IMR-90 (cell line): ENCODE data around the gene ABTB2. TPM values are rescaled to one million over a fixed set of nuclear protein-coding genes. Genes with fewer than 3 reads are reported as not detected.

Experiments used
- ATAC-seq: fragments of 200-7000 bp; cut with Tn5 transposase; 2 replicates; pipeline ENCODE4 v1.9.1; 2020; ENCODE audit warnings: low read depth, mild to moderate bottlenecking, moderate library complexity
- BruUV-seq: library from RNA; stranded (reverse); fragments of 400-500 nt; replicated peaks from 2 replicates; lab custom pipeline; 2021; lab: Mats Ljungman, UMichigan
- CTCF ChIA-PET: fragments of 300-600 bp; formaldehyde crosslinking; extraction: SDS; loops from one replicate; lab custom pipeline; 2021; ENCODE audit warnings: antibody characterized with exemption; lab: Yijun Ruan, JAX
- POLR2A ChIA-PET: fragments of 300-600 bp; sonication (Branson Sonifier 250); formaldehyde crosslinking; loops from one replicate; lab custom pipeline; 2022; ENCODE audit warnings: antibody characterized with exemption; ENCODE audit not compliant: unreplicated experiment; lab: Charles Lee
- DNase-seq: peaks from one replicate; pipeline ENCODE4 v3.0.0; 2013
- H2AFZ ChIP-seq: replicated peaks from 2 replicates; pipeline ENCODE3; 2013; ENCODE audit warnings: low read length, mild to moderate bottlenecking; ENCODE audit not compliant: poor library complexity
- H2AK5ac ChIP-seq: 2 replicates; pipeline ENCODE4 v1.6.1; 2013; ENCODE audit warnings: low read depth, low read length, inconsistent platforms
- H2AK9ac ChIP-seq: replicated peaks from 2 replicates; pipeline ENCODE3; 2013; ENCODE audit warnings: mild to moderate bottlenecking, low read depth, low read length, moderate library complexity; ENCODE audit not compliant: poor library complexity
- H2BK120ac ChIP-seq: 2 replicates; pipeline ENCODE4 v1.6.1; 2013; ENCODE audit warnings: low read depth, low read length, inconsistent platforms
- H2BK15ac ChIP-seq: 3 replicates; pipeline ENCODE4 v1.6.1; 2013; ENCODE audit warnings: low read depth, low read length, inconsistent platforms
- H2BK20ac ChIP-seq: 2 replicates; pipeline ENCODE4 v1.6.1; 2013; ENCODE audit warnings: low read depth, mild to moderate bottlenecking, inconsistent platforms, low read length, moderate library complexity
- H2BK5ac ChIP-seq: 2 replicates; pipeline ENCODE4 v1.6.1; 2013; ENCODE audit warnings: mild to moderate bottlenecking, low read depth, low read length, inconsistent platforms; ENCODE audit not compliant: poor library complexity, severe bottlenecking
- H3K14ac ChIP-seq: replicated peaks from 2 replicates; pipeline ENCODE4 v1.6.1; 2013; ENCODE audit warnings: low read depth, low read length, inconsistent platforms
- H3K18ac ChIP-seq: 2 replicates; pipeline ENCODE4 v1.6.1; 2013; ENCODE audit warnings: low read depth, low read length, control low read depth
- H3K23ac ChIP-seq: 2 replicates; pipeline ENCODE4 v1.6.1; 2013; ENCODE audit warnings: low read depth, low read length, inconsistent platforms
- H3K27ac ChIP-seq: 2 replicates; pipeline ENCODE4 v1.5.1; 2013; ENCODE audit warnings: mild to moderate bottlenecking, control low read depth, low read length; ENCODE audit not compliant: insufficient read depth
- H3K27me3 ChIP-seq: 2 replicates; pipeline ENCODE4 v1.6.1; 2013; ENCODE audit warnings: low read length; ENCODE audit not compliant: control insufficient read depth, insufficient read depth
- H3K36me3 ChIP-seq: 2 replicates; pipeline ENCODE4 v1.6.1; 2013; ENCODE audit warnings: low read length, mixed read lengths; ENCODE audit not compliant: control insufficient read depth, insufficient read depth
- H3K4ac ChIP-seq: 2 replicates; pipeline ENCODE4 v1.6.1; 2013; ENCODE audit warnings: low read depth, low read length, inconsistent platforms
- H3K4me1 ChIP-seq: 2 replicates; pipeline ENCODE4 v1.6.1; 2013; ENCODE audit warnings: low read length, mixed read lengths; ENCODE audit not compliant: control insufficient read depth, insufficient read depth
- H3K4me2 ChIP-seq: 2 replicates; pipeline ENCODE4 v1.6.1; 2013; ENCODE audit warnings: low read depth, mild to moderate bottlenecking, control low read depth, low read length, moderate library complexity
- H3K4me3 ChIP-seq: 2 replicates; pipeline ENCODE4 v1.5.1; 2013; ENCODE audit warnings: low read depth, mild to moderate bottlenecking, control low read depth, low read length, moderate library complexity; ENCODE audit not compliant: insufficient read depth
- H3K56ac ChIP-seq: 2 replicates; pipeline ENCODE4 v1.6.1; 2013; ENCODE audit warnings: low read length, inconsistent platforms; ENCODE audit not compliant: insufficient read depth; ENCODE audit errors: extremely low read depth
- H3K79me1 ChIP-seq, 2 experiments: 2 replicates each; pipeline ENCODE4 v1.6.1; 2013; ENCODE audit warnings: low read length in 2 of 2, inconsistent platforms in 1 of 2, low read depth in 1 of 2
- H3K9ac ChIP-seq: 2 replicates; pipeline ENCODE4 v1.6.1; 2013; ENCODE audit warnings: low read depth, low read length, control low read depth
- H3K9me1 ChIP-seq: 2 replicates; pipeline ENCODE4 v1.6.1; 2013; ENCODE audit warnings: low read length, inconsistent platforms; ENCODE audit not compliant: insufficient read depth
- H3K9me3 ChIP-seq: 2 replicates; pipeline ENCODE4 v1.6.1; 2013; ENCODE audit warnings: low read length; ENCODE audit not compliant: control insufficient read depth, insufficient read depth
- H4K20me1 ChIP-seq: 2 replicates; pipeline ENCODE4 v1.6.1; 2013; ENCODE audit warnings: low read length, inconsistent platforms; ENCODE audit not compliant: insufficient read depth
- H4K5ac ChIP-seq: 2 replicates; pipeline ENCODE4 v1.6.1; 2013; ENCODE audit warnings: mild to moderate bottlenecking, low read depth, low read length, control low read depth
- H4K8ac ChIP-seq, 2 experiments: 2 replicates each; pipeline ENCODE4 v1.6.1; 2013; ENCODE audit warnings: low read depth in 2 of 2, low read length in 2 of 2, control low read depth in 1 of 2, inconsistent platforms in 1 of 2
- H4K91ac ChIP-seq: 2 replicates; pipeline ENCODE4 v1.6.1; 2013; ENCODE audit warnings: low read depth, low read length, inconsistent platforms; ENCODE audit not compliant: insufficient read depth
- BHLHE40 ChIP-seq: fragments of 150-350 bp; IDR thresholded peaks from 2 replicates; pipeline ENCODE4 v1.6.1; 2016; ENCODE audit warnings: mild to moderate bottlenecking, low read depth, low read length
- CEBPB ChIP-seq: IDR thresholded peaks from 2 replicates; pipeline ENCODE4 v1.6.1; 2012; ENCODE audit warnings: low read depth, low read length, improper control_type of control experiment
- MAZ ChIP-seq: IDR thresholded peaks from 2 replicates; pipeline ENCODE4 v1.6.1; 2012; ENCODE audit warnings: low read depth, mild to moderate bottlenecking, low read length, improper control_type of control experiment, moderate library complexity, borderline replicate concordance
- NFE2L2 ChIP-seq: fragments of 150-350 bp; IDR thresholded peaks from 2 replicates; pipeline ENCODE4 v1.6.1; 2016; ENCODE audit warnings: low read depth, mild to moderate bottlenecking, low read length
- RFX5 ChIP-seq: IDR thresholded peaks from 2 replicates; pipeline ENCODE4 v1.8.0; 2012; ENCODE audit warnings: low read depth, mild to moderate bottlenecking, low read length, moderate library complexity
- WGBS, 2 experiments: methylation state at CpG; one replicate each; pipeline versions ENCODE4 v1.1.5 to v1.1.7; 2013; ENCODE audit warnings: missing lambda C conversion rate in 2 of 2; ENCODE audit not compliant: insufficient read length in 1 of 2; ENCODE audit errors: extremely low coverage in 2 of 2; 5-methylcytosine and 5-hydroxymethylcytosine counted together
- dilution Hi-C: fragments of 300-500 bp; cut with HindIII; formaldehyde crosslinking; loops from one replicate; pipeline ENCODE4 v1.14.3; 2018; ENCODE audit warnings: low sequenced_read_pairs; ENCODE audit not compliant: unreplicated experiment
- in situ Hi-C: fragments of 300-500 bp; cut with MboI; formaldehyde crosslinking; loops from 3 replicates; pipeline ENCODE4 v1.14.3; 2019; ENCODE audit warnings: low sequenced_read_pairs, inconsistent platforms, mixed read lengths
- intact Hi-C: fragments of 100-400 bp; cut with micrococcal nuclease; formaldehyde crosslinking; loops from 2 replicates; pipeline ENCODE4 v1.10.0; 2022
- polyA plus RNA-seq, 3 experiments: library from polyadenylated mRNA; depleted of rRNA; stranded (reverse); fragments of >200 nt; gene quantifications; 2 replicates each; pipeline ENCODE4 v1.2.3, GENCODE V29; 2012; ENCODE audit warnings: low replicate concordance in 1 of 3
- total RNA-seq: library from RNA; depleted of rRNA; stranded (reverse); fragments of >200 nt; gene quantifications from 2 replicates; pipeline ENCODE4 v1.2.3, GENCODE V29; 2012
- TF ChIP-seq, protein P1 (sequence below): fragments of 150-350 bp; IDR thresholded peaks from 2 replicates; pipeline ENCODE4 v1.6.1; 2017; ENCODE audit warnings: mild to moderate bottlenecking, antibody characterized with exemption, low read length, low read depth

ABTB2 gene
- total and polyA plus RNA-seq, 2 of the 4 experiments (the other 2 are of a cell fraction): 0.18 to 2.0 TPM

DNA sequence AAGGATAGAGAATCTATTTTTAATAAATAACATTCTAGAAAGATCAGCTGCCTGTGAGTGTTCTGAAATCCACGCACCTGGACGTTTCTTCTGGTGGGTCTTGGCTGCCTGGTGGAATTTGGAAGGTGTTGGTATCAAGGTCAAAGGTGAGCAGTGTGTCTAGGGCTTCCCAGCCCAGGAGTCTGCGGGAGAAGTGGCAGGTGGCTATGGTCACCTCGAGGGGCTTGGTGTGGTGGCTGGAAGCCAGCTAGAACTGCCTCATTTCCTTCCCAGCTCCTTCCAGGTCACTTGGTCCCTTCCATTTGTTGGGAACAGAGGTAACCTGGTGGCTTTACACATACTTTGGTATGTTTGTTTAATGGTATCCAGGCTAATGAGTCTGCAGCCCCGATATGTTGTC is 210.9 kb downstream of the ABTB2 start:
- Histone ChIP-seq H3K9ac (no peak overlapping the region), H3K27me3 (no peaks in the 10 kb centered on the region), H4K8ac (no peak overlapping the region), H2BK5ac (no peak overlapping the region), H3K14ac (no peak overlapping the region), H2AK9ac (no peak overlapping the region), H3K9me1 (no peaks in the 10 kb centered on the region), H3K79me1 (no peaks in the 10 kb centered on the region; a peak in 1 of 4 replicates), H2AK5ac (no peak overlapping the region), H3K4ac (no peak overlapping the region), H3K23ac (no peak overlapping the region), H3K9me3 (no peaks in the 10 kb centered on the region), H2BK15ac (no peak overlapping the region), H3K4me2 (no peak overlapping the region), H2AFZ (no peak overlapping the region), H4K91ac (no peak overlapping the region), H3K56ac (no peak overlapping the region), H4K20me1 (no peaks in the 10 kb centered on the region), H3K27ac (no peak overlapping the region), H2BK20ac (no peak overlapping the region), H3K4me1 (no peaks in the 10 kb centered on the region; the same call in 1 of the 2 replicates), H3K36me3 (peaks cover 58% of the 10 kb centered on the region), H3K4me3 (no peak overlapping the region), H3K18ac (no peak overlapping the region), H4K5ac (no peak overlapping the region), H2BK120ac (no peak overlapping the region)
- no TSS peak for BruUV-seq
- ChIA-PET POLR2A (no interaction called here), CTCF (no interaction called here)
- dilution Hi-C loops (no loop called here), intact Hi-C loops (no loop called here), in situ Hi-C loops (no loop called here)
- no CpG with 5 or more reads among the region's 5 CpGs for WGBS, 2 experiments
- TF ChIP-seq NFE2L2: no peak
- TF ChIP-seq MAZ: no peak
- no peak for TF ChIP-seq CEBPB
- TF ChIP-seq BHLHE40: no peak
- no peak for TF ChIP-seq RFX5
- TF ChIP-seq, protein P1, sequence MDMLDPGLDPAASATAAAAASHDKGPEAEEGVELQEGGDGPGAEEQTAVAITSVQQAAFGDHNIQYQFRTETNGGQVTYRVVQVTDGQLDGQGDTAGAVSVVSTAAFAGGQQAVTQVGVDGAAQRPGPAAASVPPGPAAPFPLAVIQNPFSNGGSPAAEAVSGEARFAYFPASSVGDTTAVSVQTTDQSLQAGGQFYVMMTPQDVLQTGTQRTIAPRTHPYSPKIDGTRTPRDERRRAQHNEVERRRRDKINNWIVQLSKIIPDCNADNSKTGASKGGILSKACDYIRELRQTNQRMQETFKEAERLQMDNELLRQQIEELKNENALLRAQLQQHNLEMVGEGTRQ: no peak
- ATAC-seq (no peak), DNase-seq (no peak)
